GM23338 (cell line): ENCODE measurements around the gene SND1. TPM values are rescaled to one million over a fixed set of nuclear protein-coding genes. Genes with fewer than 3 reads are reported as not detected.

Source experiments
- ATAC-seq: fragments of 200-7000 bp; cut with Tn5 transposase; 3 replicates; pipeline ENCODE4 v1.9.1; 2020
- DNase-seq: peaks from one replicate; pipeline ENCODE4 v3.0.0-alpha.2; 2015; ENCODE audit warnings: low spot score
- H2AFZ ChIP-seq: fragments of 200-600 bp; sonication (generic); 2 replicates; pipeline ENCODE4 v1.8.0; 2016; ENCODE audit warnings: antibody characterized with exemption, mild to moderate bottlenecking, moderate library complexity
- H3F3A ChIP-seq: fragments of 200-600 bp; sonication (generic); replicated peaks from 2 replicates; pipeline ENCODE4 v1.8.0; 2017; ENCODE audit warnings: antibody characterized with exemption, mixed run types, low read depth
- H3K27ac ChIP-seq: fragments of 200-600 bp; sonication (generic); 2 replicates; pipeline ENCODE4 v1.6.1; 2016; ENCODE audit warnings: low read depth
- H3K27me3 ChIP-seq: fragments of 200-600 bp; sonication (generic); 2 replicates; pipeline ENCODE4 v1.8.0; 2016; ENCODE audit warnings: mild to moderate bottlenecking, mixed run types, moderate library complexity; ENCODE audit not compliant: insufficient read depth
- H3K36me3 ChIP-seq: fragments of 200-600 bp; sonication (generic); 2 replicates; pipeline ENCODE4 v1.8.0; 2016; ENCODE audit warnings: mild to moderate bottlenecking; ENCODE audit not compliant: insufficient read depth
- H3K4me1 ChIP-seq: fragments of 200-600 bp; sonication (generic); 2 replicates; pipeline ENCODE4 v1.8.0; 2016; ENCODE audit warnings: mild to moderate bottlenecking, moderate library complexity; ENCODE audit not compliant: insufficient read depth
- H3K4me2 ChIP-seq: fragments of 200-600 bp; sonication (generic); 2 replicates; pipeline ENCODE4 v1.7.1; 2017; ENCODE audit warnings: mixed run types
- H3K4me3 ChIP-seq: fragments of 200-600 bp; sonication (generic); 2 replicates; pipeline ENCODE4 v1.6.1; 2016; ENCODE audit warnings: mixed run types
- H3K79me2 ChIP-seq: fragments of 200-600 bp; sonication (generic); replicated peaks from 2 replicates; pipeline ENCODE4 v1.8.0; 2017; ENCODE audit warnings: mild to moderate bottlenecking; ENCODE audit not compliant: insufficient read depth
- H3K9me2 ChIP-seq: fragments of 200-600 bp; sonication (generic); 2 replicates; pipeline ENCODE4 v1.8.0; 2017; ENCODE audit not compliant: insufficient read depth
- H4K20me1 ChIP-seq: fragments of 200-600 bp; sonication (generic); replicated peaks from 2 replicates; pipeline ENCODE4 v1.8.0; 2017; ENCODE audit warnings: mild to moderate bottlenecking; ENCODE audit not compliant: insufficient read depth
- H3K27ac Mint-ChIP-seq: 2 replicates; pipeline ENCODE4 v1.8.0; 2020; ENCODE audit warnings: inconsistent platforms, mild to moderate bottlenecking, moderate library complexity, mixed read lengths
- H3K27me3 Mint-ChIP-seq: 3 replicates; pipeline ENCODE4 v1.8.0; 2022; ENCODE audit warnings: low read depth, mild to moderate bottlenecking, moderate library complexity, mixed read lengths, inconsistent platforms; ENCODE audit not compliant: insufficient read depth, poor library complexity
- H3K36me3 Mint-ChIP-seq: 3 replicates; pipeline ENCODE4 v1.8.0; 2021; ENCODE audit warnings: low read depth, mild to moderate bottlenecking, inconsistent platforms, moderate library complexity, mixed read lengths
- H3K4me1 Mint-ChIP-seq: 3 replicates; pipeline ENCODE4 v1.8.0; 2020; ENCODE audit warnings: mild to moderate bottlenecking, inconsistent platforms, mixed read lengths
- H3K4me3 Mint-ChIP-seq: 3 replicates; pipeline ENCODE4 v1.8.0; 2021; ENCODE audit warnings: moderate library complexity, mild to moderate bottlenecking, inconsistent platforms, mixed read lengths
- H3K9me3 Mint-ChIP-seq: 3 replicates; pipeline ENCODE4 v1.8.0; 2020; ENCODE audit warnings: moderate library complexity, mild to moderate bottlenecking, inconsistent platforms, mixed read lengths
- CREB1 ChIP-seq: fragments of 250-450 bp; sonication (Bioruptor Pico); IDR thresholded peaks from 2 replicates; pipeline ENCODE4 v1.5.0; 2020; ENCODE audit warnings: low read depth, mild to moderate bottlenecking, moderate library complexity
- CTCF ChIP-seq, 2 experiments: fragments of 200-600 bp in 1 of 2; sonication (generic) in 1 of 2; conservative IDR thresholded peaks; 2 replicates each; pipeline versions ENCODE4 v1.5.1 to v1.6.1; 2016 to 2017; ENCODE audit warnings: antibody characterized with exemption in 2 of 2, low read depth in 2 of 2, mild to moderate bottlenecking in 2 of 2, moderate library complexity in 1 of 2
- ETS1 ChIP-seq: IDR thresholded peaks from 2 replicates; pipeline ENCODE4 v1.6.1; 2016; ENCODE audit warnings: antibody characterized with exemption
- EZH2 ChIP-seq: fragments of 200-600 bp; sonication (generic); IDR thresholded peaks from one replicate; pipeline ENCODE4 v1.8.0; 2017; ENCODE audit warnings: antibody characterized with exemption, mild to moderate bottlenecking, low read depth; ENCODE audit not compliant: unreplicated experiment
- JUNB ChIP-seq: IDR thresholded peaks from one replicate; pipeline ENCODE4 v1.6.1; 2016; ENCODE audit warnings: antibody characterized with exemption; ENCODE audit not compliant: unreplicated experiment
- NANOG ChIP-seq: IDR thresholded peaks from 2 replicates; pipeline ENCODE4 v1.6.1; 2016; ENCODE audit warnings: antibody characterized with exemption, borderline replicate concordance
- REST ChIP-seq: IDR thresholded peaks from one replicate; pipeline ENCODE4 v1.6.1; 2018; ENCODE audit warnings: antibody characterized with exemption; ENCODE audit not compliant: unreplicated experiment
- ZNF114 ChIP-seq: fragments of 250-450 bp; sonication (Bioruptor Pico); IDR thresholded peaks from 2 replicates; pipeline ENCODE4 v1.5.0; 2020; ENCODE audit warnings: mild to moderate bottlenecking, moderate library complexity
- ZNF331 ChIP-seq: fragments of 250-450 bp; sonication (Bioruptor Pico); IDR thresholded peaks from 2 replicates; pipeline ENCODE4 v1.5.0; 2020; ENCODE audit warnings: low read depth, mild to moderate bottlenecking, moderate library complexity
- polyA plus RNA-seq: library from polyadenylated mRNA; unstranded; fragments of >200 nt; fragmentation: Nextera tagmentation; extraction: Ambion mirVana; gene quantifications from 2 replicates; pipeline ENCODE4 v1.2.1, GENCODE V29; 2016
- total RNA-seq: library from RNA; depleted of rRNA; stranded (reverse); fragments of >200 nt; shearing (Covaris generic); gene quantifications from 2 replicates; pipeline ENCODE4 v1.2.3, GENCODE V29; 2014

SND1 gene
- total and polyA plus RNA-seq, 2 experiments from 2014 or later: 107 to 254 TPM

- no peak for TF ChIP-seq REST
- no peak for TF ChIP-seq JUNB
- TF ChIP-seq CREB1 (CRISPR knock-in tag): no peak
- TF ChIP-seq ZNF114 (CRISPR knock-in tag): no peak
- no peak for TF ChIP-seq ZNF331 (CRISPR knock-in tag)
- TF ChIP-seq NANOG: no peak
- no peak for TF ChIP-seq ETS1
Measured at GRCh38 chr7:127751490-127752448, 99.8 kb downstream of the SND1 start (continued).

- H3K27me3 ChIP-seq: no peaks in the 10 kb centered on the region
- no peaks in the 10 kb centered on the region for H3K9me2 ChIP-seq
- H3K27ac Mint-ChIP-seq: no peak overlapping the region
- no peak overlapping the region; the same call in 1 of the 2 replicates for H3K27ac ChIP-seq
- H3K4me3 ChIP-seq: no peak overlapping the region
- H3K4me3 Mint-ChIP-seq: no peak overlapping the region
- TF ChIP-seq ZNF331 (CRISPR knock-in tag) (no peak), CREB1 (CRISPR knock-in tag) (no peak), JUNB (no peak), REST (no peak), CTCF (conservative IDR thresholded peaks at IDR 0.05; ENCODE audit: low read depth in 2 of 2) (no peak), NANOG (no peak), EZH2 (no peak), ZNF114 (CRISPR knock-in tag) (no peak)
- H3F3A ChIP-seq: no peaks in the 10 kb centered on the region
- H3K36me3 ChIP-seq: no peaks in the 10 kb centered on the region
- DNase-seq (no peak), ATAC-seq (no peak)
- peaks cover 66% of the 10 kb centered on the region for H3K4me1 Mint-ChIP-seq
- H3K4me2 ChIP-seq: no peak overlapping the region
- no peaks in the 10 kb centered on the region for H3K27me3 Mint-ChIP-seq
- peaks cover 44% of the 10 kb centered on the region for H3K4me1 ChIP-seq
- H4K20me1 ChIP-seq: peaks cover 79% of the 10 kb centered on the region
- H3K36me3 Mint-ChIP-seq: peaks cover 4% of the 10 kb centered on the region; the same call in 2 of the 3 replicates
- no peak overlapping the region for H2AFZ ChIP-seq
- peaks cover 99% of the 10 kb centered on the region for H3K79me2 ChIP-seq
- no peaks in the 10 kb centered on the region for H3K9me3 Mint-ChIP-seq
Measured at GRCh38 chr7:127752829-127753228, 100.8 kb downstream of the SND1 start.
